Esophagus mucosa (tissue), 1 donor: Measurements from ENCODE around the gene TMEM178B. TPM values are rescaled to one million over a fixed set of nuclear protein-coding genes. Genes with fewer than 3 reads are reported as not detected.

Experiments used
- ATAC-seq: fragments of 200-7000 bp; cut with Tn5 transposase; one replicate; pipeline ENCODE4 v1.9.1; 2020
- total RNA-seq: library from RNA; stranded (reverse); gene quantifications from one replicate; pipeline ENCODE4 v1.2.4, GENCODE V29; 2023
- donor health status: DM: yes; HTN: yes; CAD: no.

TMEM178B gene
- total RNA-seq, 1 donor from 2014 or later = 4.0 TPM

- ATAC-seq = no peak
Observed at GRCh38 chr7:141225916-141226618, 152.2 kb downstream of the TMEM178B start.

- ATAC-seq = no peak
Observed at GRCh38 chr7:141227454-141227853, 153.6 kb downstream of the TMEM178B start.

- no peak for ATAC-seq
Observed at GRCh38 chr7:141228482-141228881, 154.6 kb downstream of the TMEM178B start.

- ATAC-seq = no peak
Observed at GRCh38 chr7:141231018-141231792, 157.3 kb downstream of the TMEM178B start.

GRCh38 chr7:141232286-141233051 lies 158.6 kb downstream of the TMEM178B start:
- ATAC-seq = no peak

GRCh38 chr7:141234335-141235105 lies 160.7 kb downstream of the TMEM178B start:
- no peak for ATAC-seq

- no peak for ATAC-seq
Observed at GRCh38 chr7:141235656-141236055, 161.8 kb downstream of the TMEM178B start.

DNA sequence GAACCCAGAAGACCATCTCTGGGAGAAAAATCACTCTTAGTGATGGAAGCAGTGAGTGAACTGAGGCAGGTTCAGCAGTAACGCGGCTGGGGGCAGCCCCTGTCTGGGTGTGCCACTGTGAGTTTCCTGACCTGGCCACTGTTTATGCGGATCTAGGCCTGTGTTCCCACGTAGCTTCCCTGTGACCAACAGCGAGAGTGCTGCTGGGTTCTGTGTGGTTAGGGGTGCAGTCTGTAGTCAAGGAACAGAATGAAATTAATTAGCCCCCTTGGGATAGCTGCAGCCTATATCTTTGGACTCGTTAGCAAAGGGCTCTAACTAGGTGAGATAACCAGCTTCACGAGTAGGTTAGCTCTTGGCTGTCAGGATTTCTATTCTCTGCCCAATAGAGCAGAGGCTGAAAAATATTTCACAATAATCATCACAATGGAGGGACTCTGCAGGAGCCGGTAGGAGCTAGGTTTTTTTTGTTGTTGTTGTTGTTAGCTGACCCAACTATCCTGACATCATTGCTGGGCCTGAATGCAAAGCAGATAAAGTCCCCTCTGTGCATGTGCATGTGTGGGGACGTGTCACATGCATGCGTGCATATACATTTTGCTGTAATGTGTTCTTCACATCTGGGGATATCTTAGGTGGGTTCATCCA lies 164.9 kb downstream of the TMEM178B start:
- no peak for ATAC-seq

- ATAC-seq = no peak
Observed at GRCh38 chr7:141239661-141240060, 165.8 kb downstream of the TMEM178B start.

DNA sequence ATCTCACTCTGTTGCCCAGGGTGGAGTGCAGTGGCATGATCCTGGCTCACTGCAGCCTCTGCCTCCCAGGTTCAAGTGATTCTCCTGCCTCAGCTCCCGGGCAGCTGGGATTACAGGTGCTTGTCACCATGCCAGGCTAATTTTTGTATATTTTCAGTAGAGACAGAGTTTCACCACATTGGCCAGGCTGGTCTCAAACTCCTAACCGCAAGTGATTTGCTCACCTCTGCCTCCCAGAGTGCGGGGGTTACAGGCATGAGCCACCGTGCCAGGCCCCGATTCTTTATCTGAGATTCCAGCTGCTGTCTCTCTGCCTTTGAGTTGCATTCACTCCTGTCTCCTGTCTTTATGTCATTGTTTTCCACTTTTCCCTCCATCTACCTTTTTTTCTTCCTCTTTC lies 168.7 kb downstream of the TMEM178B start:
- no peak for ATAC-seq

DNA sequence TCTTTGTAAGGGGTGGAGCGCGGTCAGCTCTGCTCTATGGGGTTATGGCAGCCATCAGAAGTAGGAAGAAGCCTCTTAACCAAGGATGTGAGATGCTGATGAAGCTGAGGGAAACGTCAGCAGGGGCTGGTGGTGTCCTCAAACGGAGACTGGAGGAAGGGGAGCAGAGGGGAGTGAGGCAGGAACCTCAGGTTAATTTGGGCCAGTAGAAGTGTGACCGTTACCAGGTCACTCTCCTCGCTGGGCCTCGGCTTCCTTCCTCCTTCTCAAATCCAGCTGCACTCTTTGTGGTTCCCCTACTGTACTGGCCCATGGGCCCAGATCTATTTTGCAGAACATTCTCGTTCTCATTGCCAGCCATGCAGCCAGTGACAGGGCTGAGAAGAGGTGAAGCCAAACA lies 169.5 kb downstream of the TMEM178B start:
- ATAC-seq = no peak

DNA sequence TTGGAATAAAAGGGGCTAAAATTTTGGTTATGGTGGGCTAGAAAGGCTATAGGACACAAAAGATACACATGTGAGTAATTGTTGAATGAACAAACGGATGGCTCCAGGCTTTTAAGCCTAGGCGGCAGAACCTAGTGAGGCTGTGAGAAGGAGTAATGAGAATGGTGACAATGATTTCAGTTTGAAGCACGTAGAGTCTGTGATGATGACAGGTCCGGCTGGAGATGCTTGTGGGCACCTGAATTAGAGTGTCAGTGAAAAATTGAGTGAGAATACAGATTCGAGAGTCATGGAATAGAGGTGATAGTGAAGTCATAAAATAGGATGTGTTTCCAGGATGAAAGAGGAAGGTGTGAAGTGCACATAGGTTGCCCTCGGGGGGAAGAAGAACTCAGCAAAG lies 170.6 kb downstream of the TMEM178B start:
- ATAC-seq = no peak

DNA sequence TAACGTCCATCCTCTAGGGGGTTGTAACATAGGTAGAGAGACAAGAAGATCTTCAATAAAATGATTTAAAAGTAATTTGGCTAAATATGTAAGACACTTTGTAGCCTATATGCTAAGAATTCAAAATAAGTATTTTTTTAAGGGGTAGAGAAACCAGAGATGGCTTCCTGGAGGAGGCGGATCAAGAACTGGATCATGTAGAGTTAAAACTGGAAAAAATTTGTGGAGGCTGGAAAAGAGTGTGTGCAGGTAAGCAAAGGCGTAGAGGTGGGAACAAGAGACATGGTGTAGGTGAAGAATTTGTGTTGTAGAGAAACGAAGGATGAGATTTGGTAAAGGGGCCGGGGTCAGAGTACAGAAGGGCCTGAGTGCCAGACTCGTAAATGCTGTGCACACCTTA lies 172.6 kb downstream of the TMEM178B start:
- no peak for ATAC-seq

- no peak for ATAC-seq
Observed at GRCh38 chr7:141251180-141251579, 177.3 kb downstream of the TMEM178B start.

DNA sequence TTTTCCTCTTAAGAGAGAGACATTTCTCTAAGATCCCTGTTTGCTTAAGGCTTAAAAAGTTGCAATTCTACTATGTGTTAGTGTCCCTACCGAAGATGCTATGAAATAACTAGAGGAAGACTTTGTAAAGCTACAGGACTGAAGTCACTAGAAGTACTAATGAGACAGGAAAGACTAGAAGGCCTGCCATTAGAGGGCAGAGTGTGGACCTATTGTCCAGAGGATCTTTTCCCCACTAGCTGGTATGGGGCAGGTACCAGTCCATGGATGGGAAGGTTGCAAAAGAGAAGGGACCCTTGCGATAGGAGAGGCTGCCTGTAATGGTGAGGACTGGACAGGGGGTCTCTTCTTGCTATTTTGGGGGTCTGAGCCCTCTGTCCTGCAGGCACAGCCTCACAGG lies 178.1 kb downstream of the TMEM178B start:
- no peak for ATAC-seq

DNA sequence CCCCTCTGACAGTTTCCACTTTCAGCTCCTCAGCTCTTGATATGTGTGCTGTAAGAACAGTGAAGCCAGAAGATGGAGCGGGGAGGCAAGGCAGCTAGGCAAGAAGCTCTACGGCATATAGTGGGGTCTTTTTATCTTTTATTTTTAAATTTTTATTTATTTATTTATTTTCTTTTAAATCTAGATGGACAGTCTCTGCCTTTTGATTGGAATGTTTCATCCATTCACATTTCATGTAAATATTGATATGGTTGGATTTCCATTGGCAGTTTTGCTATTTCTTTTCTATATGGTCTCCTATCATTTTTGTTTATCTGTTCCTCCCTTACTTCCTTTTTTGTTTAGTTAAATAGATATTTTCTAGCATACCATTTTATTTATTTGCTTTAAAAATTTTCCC lies 183.7 kb downstream of the TMEM178B start:
- ATAC-seq = no peak

DNA sequence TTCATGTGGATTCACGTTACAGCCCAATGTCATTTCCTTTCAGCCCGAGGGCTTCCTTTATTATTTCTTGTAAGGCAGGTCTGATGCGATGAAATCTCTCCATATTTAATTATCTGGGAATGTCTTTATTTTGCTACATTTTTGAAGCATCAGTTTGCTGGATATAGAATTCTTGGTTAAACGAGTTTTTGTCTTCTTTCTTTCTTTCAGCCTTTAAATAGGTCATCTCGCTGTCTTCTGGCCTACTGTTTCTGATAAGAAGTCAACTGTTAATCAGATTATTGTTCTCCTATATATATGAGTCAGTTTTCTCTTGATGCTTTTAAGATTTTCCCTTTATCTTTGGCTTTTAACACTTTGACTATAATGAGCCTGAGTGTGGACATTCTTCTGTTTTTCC lies 184.7 kb downstream of the TMEM178B start:
- ATAC-seq = no peak

GRCh38 chr7:141262101-141263090 lies 188.5 kb downstream of the TMEM178B start:
- ATAC-seq = no peak

- no peak for ATAC-seq
Observed at GRCh38 chr7:141263508-141263907, 189.6 kb downstream of the TMEM178B start.

- no peak for ATAC-seq
Observed at GRCh38 chr7:141263983-141264382, 190.1 kb downstream of the TMEM178B start.

GRCh38 chr7:141264511-141264910 lies 190.6 kb downstream of the TMEM178B start:
- ATAC-seq = no peak
